ENCODE measurements around the gene EXOSC7.

Gene EXOSC7

GRCh38 chr3:44993471-44994205 lies 17.6 kb downstream of the EXOSC7 start:
- peak; percentile 82 for DNase-seq (ENCODE audit: low read depth)

- peak; percentile 47 for DNase-seq (ENCODE audit: low read depth)
These were observed 19.2 kb downstream of the EXOSC7 start for GRCh38 chr3:44995142-44995770.

GRCh38 chr3:44996556-44996969 lies 20.5 kb downstream of the EXOSC7 start:
- DNase-seq (ENCODE audit: low read depth), result peak; percentile 49

- no peak for DNase-seq (ENCODE audit: low read depth)
These were observed 23.7 kb downstream of the EXOSC7 start for GRCh38 chr3:44999782-45000181.

- DNase-seq (ENCODE audit: low read depth), result no peak
These were observed 24.8 kb downstream of the EXOSC7 start for GRCh38 chr3:45000823-45001222.

GRCh38 chr3:45001738-45002137 lies 25.7 kb downstream of the EXOSC7 start:
- no peak for DNase-seq (ENCODE audit: low read depth)

GRCh38 chr3:45002139-45002660 lies 26.2 kb downstream of the EXOSC7 start:
- no peak for DNase-seq (ENCODE audit: low read depth)

GRCh38 chr3:45002720-45003119 lies 26.7 kb downstream of the EXOSC7 start:
- DNase-seq (ENCODE audit: low read depth), result no peak

- no peak for DNase-seq (ENCODE audit: low read depth)
These were observed 27.4 kb downstream of the EXOSC7 start for GRCh38 chr3:45003406-45003805.

- peak; percentile 53 for DNase-seq (ENCODE audit: low read depth)
These were observed 27.8 kb downstream of the EXOSC7 start for GRCh38 chr3:45003859-45004258.

- DNase-seq (ENCODE audit: low read depth), result no peak
These were observed 31.0 kb downstream of the EXOSC7 start for GRCh38 chr3:45007091-45007490.

GRCh38 chr3:45008117-45008516 lies 32.1 kb downstream of the EXOSC7 start:
- peak; percentile 88 for DNase-seq (ENCODE audit: low read depth)

GRCh38 chr3:45009868-45010267 lies 33.8 kb downstream of the EXOSC7 start:
- no peak for DNase-seq (ENCODE audit: low read depth)

GRCh38 chr3:45010811-45011333 lies 34.8 kb downstream of the EXOSC7 start:
- peak; percentile 76 for DNase-seq (ENCODE audit: low read depth)

- peak; percentile 84 for DNase-seq (ENCODE audit: low read depth)
These were observed 35.9 kb downstream of the EXOSC7 start for GRCh38 chr3:45011756-45012508.

- no peak for DNase-seq (ENCODE audit: low read depth)
These were observed 36.5 kb downstream of the EXOSC7 start for GRCh38 chr3:45012577-45012976.

- no peak for DNase-seq (ENCODE audit: low read depth)
These were observed 40.9 kb downstream of the EXOSC7 start for GRCh38 chr3:45016916-45017315.

GRCh38 chr3:45017821-45018220 lies 41.8 kb downstream of the EXOSC7 start:
- DNase-seq (ENCODE audit: low read depth), result no peak

GRCh38 chr3:45020534-45020933 lies 44.5 kb downstream of the EXOSC7 start:
- DNase-seq (ENCODE audit: low read depth), result no peak

- no peak for DNase-seq (ENCODE audit: low read depth)
These were observed 45.7 kb downstream of the EXOSC7 start for GRCh38 chr3:45021524-45022297.

GRCh38 chr3:45023675-45024074 lies 47.6 kb downstream of the EXOSC7 start:
- DNase-seq (ENCODE audit: low read depth), result no peak

All from amniotic epithelial cell (primary cell).